Panc1 (cell line): ENCODE measurements around the gene ARHGAP4. TPM values are rescaled to one million over a fixed set of nuclear protein-coding genes. Genes with fewer than 3 reads are reported as not detected.

Source experiments
- ATAC-seq: fragments of 200-7000 bp; cut with Tn5 transposase; 2 replicates; pipeline ENCODE4 v1.9.1; 2020; ENCODE audit warnings: mild to moderate bottlenecking, moderate library complexity
- BruUV-seq: library from RNA; stranded (reverse); fragments of 400-500 nt; replicated peaks from 2 replicates; lab custom pipeline; 2021; lab: Mats Ljungman, UMichigan
- CTCF ChIA-PET: fragments of 300-600 bp; sonication (Branson Sonifier 250); formaldehyde crosslinking; loops from one replicate; lab custom pipeline; 2022; ENCODE audit warnings: antibody characterized with exemption; lab: Charles Lee
- POLR2A ChIA-PET: fragments of 300-600 bp; sonication (Branson Sonifier 250); formaldehyde crosslinking; loops from one replicate; lab custom pipeline; 2022; ENCODE audit warnings: antibody characterized with exemption; lab: Charles Lee
- DNase-seq: peaks from one replicate; pipeline ENCODE4 v3.0.0-alpha.2; 2010; ENCODE audit warnings: low read depth, low spot score
- H3K27ac ChIP-seq: 2 replicates; pipeline ENCODE4 v1.5.1; 2011; ENCODE audit warnings: mild to moderate bottlenecking, low read length, inconsistent platforms
- H3K27me3 ChIP-seq: fragments of 200-500 bp; sonication (Bioruptor generic); 2 replicates; pipeline ENCODE4 v1.6.0; 2014; ENCODE audit warnings: low read length, inconsistent platforms; ENCODE audit not compliant: control insufficient read depth, insufficient read depth
- H3K36me3 ChIP-seq: fragments of 200-500 bp; sonication (Bioruptor generic); 2 replicates; pipeline ENCODE4 v1.5.1; 2014; ENCODE audit warnings: inconsistent platforms, mild to moderate bottlenecking, low read length, moderate library complexity; ENCODE audit not compliant: control insufficient read depth, insufficient read depth
- H3K4me1 ChIP-seq: 2 replicates; pipeline ENCODE4 v1.5.1; 2011; ENCODE audit warnings: inconsistent platforms, mild to moderate bottlenecking, low read length, moderate library complexity; ENCODE audit not compliant: control insufficient read depth, insufficient read depth
- H3K4me3 ChIP-seq, 2 experiments: 2 replicates each; pipeline ENCODE4 v1.5.1; 2011 to 2012; ENCODE audit warnings: low read depth in 2 of 2, low read length in 2 of 2, mild to moderate bottlenecking in 2 of 2, inconsistent platforms in 1 of 2, moderate library complexity in 1 of 2
- H3K9me3 ChIP-seq: fragments of 200-500 bp; sonication (Bioruptor generic); 2 replicates; pipeline ENCODE4 v1.5.1; 2014; ENCODE audit warnings: low read depth, mild to moderate bottlenecking, inconsistent platforms, low read length, moderate library complexity; ENCODE audit not compliant: control insufficient read depth, insufficient read depth
- POLR2AphosphoS5 ChIP-seq: IDR thresholded peaks from 2 replicates; pipeline ENCODE4 v1.6.1; 2012; ENCODE audit warnings: mild to moderate bottlenecking, low read depth, low read length, moderate library complexity
- SIN3A ChIP-seq: IDR thresholded peaks from 2 replicates; pipeline ENCODE4 v1.6.1; 2012; ENCODE audit warnings: low read depth, mild to moderate bottlenecking, low read length, moderate library complexity, borderline replicate concordance; ENCODE audit not compliant: insufficient read depth
- TCF7L2 ChIP-seq: IDR thresholded peaks from 2 replicates; pipeline ENCODE4 v1.6.1; 2011; ENCODE audit warnings: mild to moderate bottlenecking, low read depth, low read length, inconsistent platforms
- in situ Hi-C: cut with HindIII; loops from 2 replicates; pipeline ENCODE4 v1.10.0; 2016; ENCODE audit warnings: low sequenced_read_pairs, low pct_unique_long_range_greater_than_20kb
- intact Hi-C: fragments of 100-400 bp; cut with micrococcal nuclease; formaldehyde crosslinking; loops from one replicate; pipeline ENCODE4 v1.10.0; 2022; ENCODE audit not compliant: unreplicated experiment
- total RNA-seq: library from RNA; stranded (reverse); gene quantifications from one replicate; pipeline ENCODE4 v1.2.1, GENCODE V29; 2021; ENCODE audit not compliant: unreplicated experiment
- TF ChIP-seq, protein P1 (sequence below), 2 experiments: IDR thresholded peaks; 2 replicates each; pipeline ENCODE4 v1.6.1; 2011 to 2012; ENCODE audit warnings: low read depth in 2 of 2, control low read depth in 1 of 2, low read length in 1 of 2, mild to moderate bottlenecking in 1 of 2, moderate library complexity in 1 of 2; ENCODE audit not compliant: insufficient read depth in 1 of 2
- TF ChIP-seq, protein P2 (sequence below): fragments of 450-650 bp; IDR thresholded peaks from 2 replicates; pipeline ENCODE4 v1.5.1; 2017; ENCODE audit warnings: mild to moderate bottlenecking

Gene ARHGAP4
- total RNA-seq, 1 experiment from 2014 or later = 225 TPM

DNA sequence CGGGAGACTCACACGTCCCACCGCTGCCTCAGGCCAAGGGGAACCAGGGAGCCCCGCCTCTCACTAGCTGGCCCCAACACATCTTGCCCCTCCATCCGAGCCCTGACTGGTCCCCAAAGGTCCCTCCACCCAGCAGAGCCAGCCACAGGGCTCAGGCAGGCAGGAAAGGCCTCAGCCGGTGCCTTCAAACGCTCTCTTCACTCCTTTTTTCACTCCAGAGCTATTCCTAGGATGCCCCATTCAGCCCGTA is 1.5 kb upstream of the ARHGAP4 start:
- in situ Hi-C loops = no loop called here
- ChIA-PET POLR2A (interaction anchor here (1.6 kb wide), 1 partner anchor 20 kb away, joined by 5 read pairs; no protein-coding TSS in a partner anchor), CTCF (interaction anchor here (0.6 to 5.4 kb wide), 2 partner anchors 19 to 292 kb away, joined by 5 to 45 read pairs; no protein-coding TSS in a partner anchor)
- peak overlapping the region; percentile 99 for H3K27ac ChIP-seq
- no peak for DNase-seq
- peak; percentile 1; the same call in 1 of the 2 replicates for ATAC-seq
- H3K4me3 ChIP-seq = peak overlapping the region; percentile 79 to 95
- H3K36me3 ChIP-seq = peaks cover 7% of the 10 kb centered on the region
- H3K4me1 ChIP-seq = peaks cover 52% of the 10 kb centered on the region
- no TSS peak for BruUV-seq
- TF ChIP-seq, protein P1, sequence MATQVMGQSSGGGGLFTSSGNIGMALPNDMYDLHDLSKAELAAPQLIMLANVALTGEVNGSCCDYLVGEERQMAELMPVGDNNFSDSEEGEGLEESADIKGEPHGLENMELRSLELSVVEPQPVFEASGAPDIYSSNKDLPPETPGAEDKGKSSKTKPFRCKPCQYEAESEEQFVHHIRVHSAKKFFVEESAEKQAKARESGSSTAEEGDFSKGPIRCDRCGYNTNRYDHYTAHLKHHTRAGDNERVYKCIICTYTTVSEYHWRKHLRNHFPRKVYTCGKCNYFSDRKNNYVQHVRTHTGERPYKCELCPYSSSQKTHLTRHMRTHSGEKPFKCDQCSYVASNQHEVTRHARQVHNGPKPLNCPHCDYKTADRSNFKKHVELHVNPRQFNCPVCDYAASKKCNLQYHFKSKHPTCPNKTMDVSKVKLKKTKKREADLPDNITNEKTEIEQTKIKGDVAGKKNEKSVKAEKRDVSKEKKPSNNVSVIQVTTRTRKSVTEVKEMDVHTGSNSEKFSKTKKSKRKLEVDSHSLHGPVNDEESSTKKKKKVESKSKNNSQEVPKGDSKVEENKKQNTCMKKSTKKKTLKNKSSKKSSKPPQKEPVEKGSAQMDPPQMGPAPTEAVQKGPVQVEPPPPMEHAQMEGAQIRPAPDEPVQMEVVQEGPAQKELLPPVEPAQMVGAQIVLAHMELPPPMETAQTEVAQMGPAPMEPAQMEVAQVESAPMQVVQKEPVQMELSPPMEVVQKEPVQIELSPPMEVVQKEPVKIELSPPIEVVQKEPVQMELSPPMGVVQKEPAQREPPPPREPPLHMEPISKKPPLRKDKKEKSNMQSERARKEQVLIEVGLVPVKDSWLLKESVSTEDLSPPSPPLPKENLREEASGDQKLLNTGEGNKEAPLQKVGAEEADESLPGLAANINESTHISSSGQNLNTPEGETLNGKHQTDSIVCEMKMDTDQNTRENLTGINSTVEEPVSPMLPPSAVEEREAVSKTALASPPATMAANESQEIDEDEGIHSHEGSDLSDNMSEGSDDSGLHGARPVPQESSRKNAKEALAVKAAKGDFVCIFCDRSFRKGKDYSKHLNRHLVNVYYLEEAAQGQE (IDR thresholded peaks at IDR 0.05; ENCODE audit: insufficient read depth in 1 of 2, low read depth in 2 of 2, low read length in 1 of 2) = no peak
- TF ChIP-seq TCF7L2 (peak; percentile 16; the same call in 1 of the 2 replicates), POLR2AphosphoS5 (peak; percentile 10; the same call in 1 of the 2 replicates), SIN3A (no peak)
- TF ChIP-seq, protein P2, sequence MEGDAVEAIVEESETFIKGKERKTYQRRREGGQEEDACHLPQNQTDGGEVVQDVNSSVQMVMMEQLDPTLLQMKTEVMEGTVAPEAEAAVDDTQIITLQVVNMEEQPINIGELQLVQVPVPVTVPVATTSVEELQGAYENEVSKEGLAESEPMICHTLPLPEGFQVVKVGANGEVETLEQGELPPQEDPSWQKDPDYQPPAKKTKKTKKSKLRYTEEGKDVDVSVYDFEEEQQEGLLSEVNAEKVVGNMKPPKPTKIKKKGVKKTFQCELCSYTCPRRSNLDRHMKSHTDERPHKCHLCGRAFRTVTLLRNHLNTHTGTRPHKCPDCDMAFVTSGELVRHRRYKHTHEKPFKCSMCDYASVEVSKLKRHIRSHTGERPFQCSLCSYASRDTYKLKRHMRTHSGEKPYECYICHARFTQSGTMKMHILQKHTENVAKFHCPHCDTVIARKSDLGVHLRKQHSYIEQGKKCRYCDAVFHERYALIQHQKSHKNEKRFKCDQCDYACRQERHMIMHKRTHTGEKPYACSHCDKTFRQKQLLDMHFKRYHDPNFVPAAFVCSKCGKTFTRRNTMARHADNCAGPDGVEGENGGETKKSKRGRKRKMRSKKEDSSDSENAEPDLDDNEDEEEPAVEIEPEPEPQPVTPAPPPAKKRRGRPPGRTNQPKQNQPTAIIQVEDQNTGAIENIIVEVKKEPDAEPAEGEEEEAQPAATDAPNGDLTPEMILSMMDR = no peak
- no peaks in the 10 kb centered on the region for H3K27me3 ChIP-seq
- no peaks in the 10 kb centered on the region for H3K9me3 ChIP-seq
- intact Hi-C loops = loop anchor here (10.0 kb wide), 1 partner anchor 163 kb away; the partner anchor contains the start of gene PLXNB3

DNA sequence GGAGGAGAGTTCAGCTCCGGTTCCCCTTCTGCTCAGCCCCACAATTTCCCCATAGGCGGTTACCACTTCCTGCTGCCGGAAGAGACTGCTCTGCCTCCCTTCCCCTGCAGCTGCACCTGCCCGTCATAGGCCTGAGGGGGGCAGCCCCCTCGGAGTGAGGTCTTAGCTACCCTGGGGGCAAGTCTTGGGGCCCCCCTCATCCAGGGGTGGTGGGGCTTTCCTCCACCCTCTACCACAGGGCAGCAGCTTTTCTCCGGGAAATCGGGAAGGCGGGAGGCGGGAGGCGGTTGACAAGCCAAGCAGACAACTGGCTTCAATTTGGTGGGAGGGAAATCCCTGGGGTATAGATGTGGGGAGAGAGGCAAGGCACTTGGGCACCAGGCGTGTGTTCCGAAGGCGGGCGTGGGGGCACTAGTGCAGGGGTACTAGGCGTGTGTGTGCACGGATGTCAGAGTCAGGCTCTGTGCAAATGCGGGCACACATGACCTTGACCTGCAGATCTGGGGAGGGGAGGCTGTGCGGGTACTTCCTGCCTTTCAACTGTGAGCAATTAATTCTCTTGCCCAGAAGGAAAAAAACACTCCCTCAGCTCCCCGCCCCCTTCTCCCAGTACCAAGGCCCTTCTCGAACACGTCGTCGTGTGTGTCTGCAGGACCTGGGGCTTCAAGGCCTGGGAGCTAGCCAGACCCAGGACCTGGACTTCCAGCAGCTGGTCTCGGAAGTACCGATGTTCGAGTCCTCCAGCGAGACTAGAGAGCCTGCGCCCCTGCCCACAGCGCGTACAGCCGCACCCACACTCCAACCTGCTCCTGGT is 1.0 kb upstream of the ARHGAP4 start:
- peak overlapping the region; percentile 99 for H3K27ac ChIP-seq
- POLR2A ChIA-PET = interaction anchor here (0.7 to 1.6 kb wide), 2 partner anchors 15 to 21 kb away, joined by 5 to 9 read pairs; no protein-coding TSS in a partner anchor
- CTCF ChIA-PET = interaction anchor here (0.6 to 5.4 kb wide), 2 partner anchors 20 to 291 kb away, joined by 5 to 45 read pairs; no protein-coding TSS in a partner anchor
- intact Hi-C loops (loop anchor here (10.0 kb wide), 1 partner anchor 162 kb away; the partner anchor contains the start of gene PLXNB3), in situ Hi-C loops (no loop called here)
- DNase-seq = no peak
- H3K9me3 ChIP-seq = no peaks in the 10 kb centered on the region
- H3K4me3 ChIP-seq = peak overlapping the region; percentile 79 to 95
- ATAC-seq = peak; percentile 0
- peaks cover 52% of the 10 kb centered on the region for H3K4me1 ChIP-seq
- TF ChIP-seq TCF7L2 = 0 out of 2 replicates have a peak, but pooled peaks have one; percentile 3
- TF ChIP-seq, protein P2 = no peak
- H3K27me3 ChIP-seq = no peaks in the 10 kb centered on the region
- H3K36me3 ChIP-seq = peaks cover 7% of the 10 kb centered on the region
- no TSS peak for BruUV-seq
